Pancreas (tissue), 10 donors: ENCODE data around the gene DENND1A. TPM values are rescaled to one million over a fixed set of nuclear protein-coding genes. Genes with fewer than 3 reads are reported as not detected.

Experiments used
- ATAC-seq, 4 donors: fragments of 200-7000 bp; cut with Tn5 transposase; one replicate each; pipeline versions ENCODE4 v1.8.0 to v1.9.1; 2020; ENCODE audit warnings: mild to moderate bottlenecking in 4 of 4, moderate library complexity in 4 of 4
- DNase-seq, 6 donors: peaks; one replicate each; pipeline ENCODE4 v3.0.0-alpha.2; 2020
- FAIRE-seq: peaks from 2 replicates; lab custom pipeline; 2012; peaks lifted over from hg19 to GRCh38; lab: Jason Lieb, UNC
- H3K27ac ChIP-seq, 4 donors: fragments of 200-600 bp; sonication (generic); 1 replicate in 3 of 4; 2 replicates in 1 of 4; pipeline versions ENCODE4 v1.5.0 to v1.8.0; 2020
- H3K27me3 ChIP-seq, 4 donors: fragments of 200-600 bp; one replicate each; pipeline ENCODE4 v1.8.0; 2021
- H3K36me3 ChIP-seq, 3 donors: fragments of 200-600 bp; sonication (generic) in 1 of 3; one replicate each; pipeline versions ENCODE4 v1.5.0 to v1.8.0; 2020 to 2021
- H3K4me1 ChIP-seq, 3 donors: fragments of 200-600 bp; one replicate each; pipeline ENCODE4 v1.8.0; 2021
- H3K4me3 ChIP-seq, 4 donors: fragments of 200-600 bp; sonication (generic) in 2 of 4; one replicate each; pipeline versions ENCODE4 v1.5.0 to v1.8.0; 2020 to 2021
- H3K9me3 ChIP-seq, 4 donors: fragments of 200-600 bp; one replicate each; pipeline ENCODE4 v1.8.0; 2021
- WGBS, 2 donors: extraction: QIAGEN DNeasy Blood & Tissue Kit; methylation state at CpG; one replicate each; pipeline ENCODE4 v1.1.7; 2013; 5-methylcytosine and 5-hydroxymethylcytosine counted together
- intact Hi-C, 3 donors: fragments of 100-400 bp; cut with DNase I; formaldehyde crosslinking; loops; one replicate each; pipeline versions ENCODE4 v1.11.1 to v1.14.2; 2022
- polyA plus RNA-seq, 2 donors: library from polyadenylated mRNA; stranded (reverse); fragments of 200-250 nt; gene quantifications; one replicate each; pipeline ENCODE4 v1.2.3, GENCODE V29; 2013
- total RNA-seq, 6 donors: library from RNA; stranded (reverse); fragmentation: NEBNext Ultra II Directional in 4 of 6; extraction: Animal tissue kit (Norgen Biotek cat#: 25700) in 4 of 6; gene quantifications; one replicate each; pipeline versions ENCODE4 v1.2.1 to v1.2.4, GENCODE V29; 2021 to 2023
- TF ChIP-seq, protein P1 (sequence below), 4 donors: fragments of 200-600 bp; sonication (generic) in 3 of 4; IDR thresholded peaks; one replicate each; pipeline versions ENCODE4 v1.5.0 to v1.8.0; 2021; ENCODE audit warnings: antibody characterized with exemption in 4 of 4
- donor health status: healthy with polysubstance abuse.
- donor health status: DM: no; HTN: no; CAD: no; lungs with moderate emphysema.
- donor health status: DM: no; HTN: no; CAD: no.
- donor health status: control.
- donor health status: control.
- donor health status: Bipolar disorder and iron deficiency.
- donor health status: DM: yes; HTN: yes; CAD: no.
- donor health status: DM: no; HTN: no; CAD: no.
- donor health status: DM: no; HTN: no; CAD: no.
- donor health status: DM: yes; HTN: yes; CAD: no.

DENND1A gene
- total and polyA plus RNA-seq, 8 donors: 4.5 to 8.3 (median 5.6) TPM

DNA sequence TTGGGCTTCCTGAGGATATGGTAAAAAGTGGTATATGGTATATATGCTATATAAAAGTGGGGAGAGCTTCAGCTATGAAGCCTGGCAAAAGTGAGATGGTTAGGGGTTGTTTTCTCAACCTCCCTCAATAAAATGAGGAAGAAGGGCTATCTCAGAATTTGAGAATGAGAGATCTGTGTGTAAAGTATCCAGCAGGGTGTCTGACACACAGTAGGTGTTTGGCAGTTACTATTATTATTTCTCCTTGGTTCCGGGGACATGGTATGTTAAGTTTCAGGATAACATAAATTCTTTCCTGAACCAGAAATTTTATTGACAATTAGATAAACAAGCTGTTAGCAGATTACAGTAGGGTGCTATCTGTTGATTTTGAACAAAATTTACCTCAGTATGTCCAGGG is 94.1 kb downstream of the DENND1A start:
- no peaks in the 10 kb centered on the region for H3K27me3 ChIP-seq
- H3K27ac ChIP-seq: no peak overlapping the region
- TF ChIP-seq, protein P1, sequence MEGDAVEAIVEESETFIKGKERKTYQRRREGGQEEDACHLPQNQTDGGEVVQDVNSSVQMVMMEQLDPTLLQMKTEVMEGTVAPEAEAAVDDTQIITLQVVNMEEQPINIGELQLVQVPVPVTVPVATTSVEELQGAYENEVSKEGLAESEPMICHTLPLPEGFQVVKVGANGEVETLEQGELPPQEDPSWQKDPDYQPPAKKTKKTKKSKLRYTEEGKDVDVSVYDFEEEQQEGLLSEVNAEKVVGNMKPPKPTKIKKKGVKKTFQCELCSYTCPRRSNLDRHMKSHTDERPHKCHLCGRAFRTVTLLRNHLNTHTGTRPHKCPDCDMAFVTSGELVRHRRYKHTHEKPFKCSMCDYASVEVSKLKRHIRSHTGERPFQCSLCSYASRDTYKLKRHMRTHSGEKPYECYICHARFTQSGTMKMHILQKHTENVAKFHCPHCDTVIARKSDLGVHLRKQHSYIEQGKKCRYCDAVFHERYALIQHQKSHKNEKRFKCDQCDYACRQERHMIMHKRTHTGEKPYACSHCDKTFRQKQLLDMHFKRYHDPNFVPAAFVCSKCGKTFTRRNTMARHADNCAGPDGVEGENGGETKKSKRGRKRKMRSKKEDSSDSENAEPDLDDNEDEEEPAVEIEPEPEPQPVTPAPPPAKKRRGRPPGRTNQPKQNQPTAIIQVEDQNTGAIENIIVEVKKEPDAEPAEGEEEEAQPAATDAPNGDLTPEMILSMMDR (IDR thresholded peaks at IDR 0.05): no peak
- no peak for ATAC-seq
- no peak for DNase-seq
- intact Hi-C loops: no loop called here
- FAIRE-seq: no peak
- WGBS, 2 donors: 64 to 75% methylated on average over 1 of the region's 1 CpG
- H3K36me3 ChIP-seq: no peaks in the 10 kb centered on the region
- no peak overlapping the region for H3K4me3 ChIP-seq
- H3K9me3 ChIP-seq: no peaks in the 10 kb centered on the region
- peaks cover 0 to 4% (median 0%) of the 10 kb centered on the region in 3 donors for H3K4me1 ChIP-seq

DNA sequence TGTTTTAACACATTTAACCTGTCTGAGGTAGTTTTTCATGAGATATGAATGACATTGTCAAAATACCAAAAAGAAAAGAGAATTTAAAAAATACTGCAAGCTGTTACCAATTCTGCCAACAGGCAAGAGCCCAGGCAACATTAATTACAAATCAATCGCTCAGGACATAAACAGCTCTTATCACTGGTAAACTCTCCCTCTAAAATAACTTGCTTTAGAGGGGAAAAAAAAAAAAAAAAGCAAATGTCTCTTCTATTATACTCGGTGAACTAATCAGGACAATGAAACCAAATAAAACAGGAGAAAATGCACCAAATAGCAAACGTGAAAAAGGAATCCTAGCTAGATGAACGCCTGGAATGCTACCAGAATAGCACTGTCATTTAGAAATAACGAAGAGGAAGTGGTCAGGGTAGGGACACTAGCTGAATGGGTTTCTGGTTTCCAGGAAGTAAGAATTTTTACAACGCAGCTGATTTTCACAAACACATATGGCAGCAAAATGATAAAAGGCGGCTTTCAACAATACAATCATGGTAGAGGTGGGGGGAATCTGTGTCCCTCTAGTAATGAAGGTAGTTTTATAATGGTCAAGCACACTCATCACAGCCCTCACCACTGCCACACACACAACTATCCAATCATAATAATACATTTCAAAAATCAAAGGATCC is 94.9 kb downstream of the DENND1A start:
- no peaks in the 10 kb centered on the region for H3K9me3 ChIP-seq
- 47 to 53% methylated on average over 7 of the region's 7 CpGs for WGBS, 2 donors
- DNase-seq: no peak
- no peaks in the 10 kb centered on the region for H3K36me3 ChIP-seq
- FAIRE-seq: no peak
- no peaks in the 10 kb centered on the region for H3K27me3 ChIP-seq
- H3K27ac ChIP-seq: peak overlapping the region in 1 of 4 donors; percentile 31
- TF ChIP-seq, protein P1 (IDR thresholded peaks at IDR 0.05): no peak
- intact Hi-C loops: no loop called here
- peak in 3 of 4 donors; percentile 58 to 77 (median 70) for ATAC-seq
- H3K4me3 ChIP-seq: no peak overlapping the region
- H3K4me1 ChIP-seq: peaks cover 0 to 4% (median 0%) of the 10 kb centered on the region in 3 donors

DNA sequence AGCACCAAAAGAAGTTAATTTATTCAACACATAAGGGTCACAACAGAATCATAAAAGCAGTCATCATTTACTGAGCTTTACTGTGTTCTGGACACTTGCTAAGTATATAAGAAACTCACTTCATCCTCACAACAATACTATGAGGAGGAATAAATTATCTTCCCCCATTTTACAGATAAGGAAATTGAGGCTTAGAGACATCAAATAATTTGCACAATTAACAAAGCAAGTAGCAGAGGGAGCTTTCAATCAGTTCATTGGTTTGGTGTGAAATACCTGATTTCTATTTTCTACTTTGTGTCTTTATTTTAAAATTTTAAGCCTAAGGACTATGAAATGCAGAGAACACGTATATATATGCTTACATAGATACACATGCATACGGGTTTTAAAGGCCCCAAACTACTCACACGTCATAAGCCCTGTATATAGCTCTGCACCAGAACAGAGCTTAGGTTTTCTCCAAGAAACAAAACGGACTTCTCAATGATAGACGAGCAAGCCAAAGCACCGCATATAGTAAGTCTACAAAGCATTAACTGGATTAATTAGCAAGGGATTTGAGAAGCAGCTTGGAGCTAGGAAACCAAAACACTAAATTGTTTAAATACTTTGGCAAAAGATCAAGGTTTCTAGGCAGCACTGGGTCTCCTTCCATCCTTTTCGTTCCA is 95.6 kb downstream of the DENND1A start:
- ATAC-seq (peak in 1 of 4 donors; percentile 9), DNase-seq (no peak), FAIRE-seq (no peak)
- WGBS, 2 donors: 67 to 70% methylated on average over 7 of the region's 7 CpGs
- Histone ChIP-seq H3K4me3 (no peak overlapping the region), H3K4me1 (peaks cover 0 to 4% (median 0%) of the 10 kb centered on the region in 3 donors), H3K9me3 (no peaks in the 10 kb centered on the region), H3K36me3 (no peaks in the 10 kb centered on the region), H3K27ac (no peak overlapping the region), H3K27me3 (no peaks in the 10 kb centered on the region)
- intact Hi-C loops: no loop called here
- TF ChIP-seq, protein P1 (IDR thresholded peaks at IDR 0.05): no peak

DNA sequence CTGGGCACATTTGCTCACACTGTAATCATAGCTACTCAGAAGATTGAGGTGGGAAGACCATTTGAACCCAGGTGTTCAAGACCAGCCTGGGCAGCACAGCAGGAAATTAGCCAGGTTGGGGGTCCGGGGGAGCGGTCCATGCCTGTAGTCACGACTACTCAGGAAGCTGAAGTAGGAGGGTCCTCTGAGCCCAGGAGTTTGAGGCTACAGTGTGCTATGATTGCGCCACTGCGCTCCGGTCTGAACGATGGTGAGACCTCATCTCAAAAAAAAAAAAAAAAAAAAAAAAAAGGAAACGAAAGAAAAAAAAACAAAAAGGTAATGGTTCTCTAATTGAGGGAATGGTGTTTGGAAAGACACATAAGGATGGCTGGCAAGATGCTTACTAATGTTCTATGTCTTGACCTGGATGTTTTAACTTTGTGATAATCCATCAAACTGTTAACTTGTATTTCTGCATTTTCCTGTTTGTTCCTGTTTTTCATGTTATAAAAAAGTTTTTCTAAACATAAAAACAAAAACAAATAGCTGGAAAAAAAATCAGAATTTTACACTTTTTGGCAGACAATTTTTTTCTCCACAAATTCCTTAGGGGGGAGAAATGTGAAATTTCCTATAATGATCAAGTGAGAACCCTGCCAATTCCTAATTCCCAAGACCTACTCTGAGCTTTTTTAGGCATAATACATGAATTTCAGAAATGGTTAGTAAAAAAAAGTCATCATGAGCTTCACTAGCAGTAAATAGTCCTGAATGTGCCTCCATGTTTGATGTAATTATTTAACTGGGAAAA is 96.9 kb downstream of the DENND1A start:
- Histone ChIP-seq H3K4me3 (no peak overlapping the region), H3K27ac (no peak overlapping the region), H3K4me1 (peaks cover 0 to 4% (median 0%) of the 10 kb centered on the region in 3 donors), H3K36me3 (no peaks in the 10 kb centered on the region), H3K27me3 (no peaks in the 10 kb centered on the region), H3K9me3 (no peaks in the 10 kb centered on the region)
- FAIRE-seq (no peak), ATAC-seq (no peak), DNase-seq (no peak)
- WGBS, 2 donors: 91 to 95% methylated on average over 8 of the region's 8 CpGs
- TF ChIP-seq, protein P1 (IDR thresholded peaks at IDR 0.05): no peak
- intact Hi-C loops: no loop called here
